PC-9 (cell line): ENCODE data around the gene ADORA1. TPM values are rescaled to one million over a fixed set of nuclear protein-coding genes. Genes with fewer than 3 reads are reported as not detected.

ENCODE experiments used
- BruUV-seq: library from RNA; stranded (reverse); fragments of 400-500 nt; replicated peaks from 2 replicates; lab custom pipeline; 2021; lab: Mats Ljungman, UMichigan
- CTCF ChIA-PET: fragments of 300-600 bp; sonication (Branson Sonifier 250); formaldehyde crosslinking; loops from one replicate; lab custom pipeline; 2022; ENCODE audit warnings: antibody characterized with exemption; lab: Charles Lee
- POLR2A ChIA-PET: fragments of 300-600 bp; sonication (Branson Sonifier 250); formaldehyde crosslinking; loops from one replicate; lab custom pipeline; 2022; ENCODE audit warnings: antibody characterized with exemption; ENCODE audit not compliant: unreplicated experiment; lab: Charles Lee
- DNase-seq, 2 experiments: peaks; one replicate each; pipeline versions ENCODE4 v3.0.0 to v3.0.0-alpha.2; 2015 to 2022; ENCODE audit warnings: mixed read lengths in 1 of 2
- H2AFZ ChIP-seq: fragments of 200-600 bp; sonication (generic); 2 replicates; pipeline ENCODE4 v1.8.1; 2017; ENCODE audit warnings: antibody characterized with exemption
- H3F3A ChIP-seq: fragments of 200-600 bp; sonication (generic); 2 replicates; pipeline ENCODE4 v1.8.1; 2017; ENCODE audit warnings: antibody characterized with exemption, mild to moderate bottlenecking, low read depth; ENCODE audit not compliant: insufficient read depth
- H3K27ac ChIP-seq: fragments of 200-600 bp; sonication (generic); 2 replicates; pipeline ENCODE4 v1.6.1; 2016; ENCODE audit warnings: mixed run types
- H3K27me3 ChIP-seq: fragments of 200-600 bp; sonication (generic); 2 replicates; pipeline ENCODE4 v1.6.1; 2016; ENCODE audit warnings: low read depth, mixed run types; ENCODE audit not compliant: insufficient read depth
- H3K36me3 ChIP-seq: fragments of 200-600 bp; sonication (generic); 2 replicates; pipeline ENCODE4 v1.6.1; 2016; ENCODE audit warnings: low read depth, mixed run types
- H3K4me1 ChIP-seq: fragments of 200-600 bp; sonication (generic); replicated peaks from 2 replicates; pipeline ENCODE4 v1.6.1; 2016; ENCODE audit warnings: mixed run types; ENCODE audit not compliant: insufficient read depth
- H3K4me2 ChIP-seq: fragments of 200-600 bp; sonication (generic); 2 replicates; pipeline ENCODE4 v1.6.1; 2017; ENCODE audit warnings: mixed run types
- H3K4me3 ChIP-seq: fragments of 200-600 bp; sonication (generic); 2 replicates; pipeline ENCODE4 v1.6.1; 2016; ENCODE audit warnings: mixed run types
- H3K79me2 ChIP-seq: fragments of 200-600 bp; sonication (generic); 2 replicates; pipeline ENCODE4 v1.6.1; 2017; ENCODE audit warnings: low read depth, mixed run types
- H3K9me2 ChIP-seq: fragments of 200-600 bp; sonication (generic); 2 replicates; pipeline ENCODE4 v1.8.1; 2017; ENCODE audit warnings: mild to moderate bottlenecking; ENCODE audit not compliant: insufficient read depth
- H3K9me3 ChIP-seq: fragments of 200-600 bp; sonication (generic); 2 replicates; pipeline ENCODE4 v1.8.1; 2016; ENCODE audit warnings: low read depth; ENCODE audit not compliant: insufficient read depth
- H4K20me1 ChIP-seq: fragments of 200-600 bp; sonication (generic); 2 replicates; pipeline ENCODE4 v1.8.1; 2017; ENCODE audit not compliant: insufficient read depth
- EZH2 ChIP-seq: fragments of 200-600 bp; sonication (generic); IDR thresholded peaks from 2 replicates; pipeline ENCODE4 v1.8.0; 2017; ENCODE audit warnings: antibody characterized with exemption, low read depth
- intact Hi-C: fragments of 100-400 bp; cut with micrococcal nuclease; formaldehyde crosslinking; loops from one replicate; pipeline ENCODE4 v1.10.0; 2022; ENCODE audit not compliant: unreplicated experiment
- total RNA-seq: library from RNA; stranded (reverse); gene quantifications from 2 replicates; pipeline ENCODE4 v1.2.3, GENCODE V29; 2021
- TF ChIP-seq, protein P1 (sequence below): fragments of 200-600 bp; sonication (generic); conservative IDR thresholded peaks from 2 replicates; pipeline ENCODE4 v1.6.1; 2017; ENCODE audit warnings: mixed run types, antibody characterized with exemption, mild to moderate bottlenecking, moderate library complexity

Gene ADORA1
- total RNA-seq, 1 experiment from 2014 or later: 8.3 TPM

DNA sequence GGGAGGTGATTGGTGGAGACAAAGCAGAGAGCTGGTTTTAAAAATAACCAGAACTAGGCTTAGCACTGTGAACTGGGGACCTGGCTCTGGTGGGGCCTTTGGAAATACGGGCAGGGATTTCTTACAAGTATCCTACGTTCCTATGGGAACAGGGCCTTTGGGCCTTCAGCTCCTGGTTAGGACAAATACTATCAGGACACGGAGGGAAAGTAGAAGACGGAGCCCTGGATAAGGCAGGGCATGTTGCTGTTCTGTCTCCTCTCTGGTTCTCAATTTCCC, 36.4 kb upstream of the ADORA1 start:
- CTCF ChIA-PET: no interaction called here
- Histone ChIP-seq H4K20me1 (no peaks in the 10 kb centered on the region), H3K4me1 (peaks cover 10% of the 10 kb centered on the region; the same call in 1 of the 2 replicates), H3K4me3 (no peak overlapping the region), H3K36me3 (no peaks in the 10 kb centered on the region), H3K27ac (no peak overlapping the region), H3K9me3 (0 out of 2 replicates have a peak, but pooled peaks cover 19% of the 10 kb centered on the region), H3K9me2 (no peaks in the 10 kb centered on the region), H3K27me3 (no peaks in the 10 kb centered on the region), H3F3A (no peaks in the 10 kb centered on the region), H2AFZ (no peak overlapping the region), H3K4me2 (no peak overlapping the region), H3K79me2 (no peaks in the 10 kb centered on the region)
- POLR2A ChIA-PET: no interaction called here
- DNase-seq: no peak
- intact Hi-C loops: no loop called here
- BruUV-seq: no TSS peak
- TF ChIP-seq, protein P1, sequence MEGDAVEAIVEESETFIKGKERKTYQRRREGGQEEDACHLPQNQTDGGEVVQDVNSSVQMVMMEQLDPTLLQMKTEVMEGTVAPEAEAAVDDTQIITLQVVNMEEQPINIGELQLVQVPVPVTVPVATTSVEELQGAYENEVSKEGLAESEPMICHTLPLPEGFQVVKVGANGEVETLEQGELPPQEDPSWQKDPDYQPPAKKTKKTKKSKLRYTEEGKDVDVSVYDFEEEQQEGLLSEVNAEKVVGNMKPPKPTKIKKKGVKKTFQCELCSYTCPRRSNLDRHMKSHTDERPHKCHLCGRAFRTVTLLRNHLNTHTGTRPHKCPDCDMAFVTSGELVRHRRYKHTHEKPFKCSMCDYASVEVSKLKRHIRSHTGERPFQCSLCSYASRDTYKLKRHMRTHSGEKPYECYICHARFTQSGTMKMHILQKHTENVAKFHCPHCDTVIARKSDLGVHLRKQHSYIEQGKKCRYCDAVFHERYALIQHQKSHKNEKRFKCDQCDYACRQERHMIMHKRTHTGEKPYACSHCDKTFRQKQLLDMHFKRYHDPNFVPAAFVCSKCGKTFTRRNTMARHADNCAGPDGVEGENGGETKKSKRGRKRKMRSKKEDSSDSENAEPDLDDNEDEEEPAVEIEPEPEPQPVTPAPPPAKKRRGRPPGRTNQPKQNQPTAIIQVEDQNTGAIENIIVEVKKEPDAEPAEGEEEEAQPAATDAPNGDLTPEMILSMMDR: no peak
- no peak for TF ChIP-seq EZH2

DNA sequence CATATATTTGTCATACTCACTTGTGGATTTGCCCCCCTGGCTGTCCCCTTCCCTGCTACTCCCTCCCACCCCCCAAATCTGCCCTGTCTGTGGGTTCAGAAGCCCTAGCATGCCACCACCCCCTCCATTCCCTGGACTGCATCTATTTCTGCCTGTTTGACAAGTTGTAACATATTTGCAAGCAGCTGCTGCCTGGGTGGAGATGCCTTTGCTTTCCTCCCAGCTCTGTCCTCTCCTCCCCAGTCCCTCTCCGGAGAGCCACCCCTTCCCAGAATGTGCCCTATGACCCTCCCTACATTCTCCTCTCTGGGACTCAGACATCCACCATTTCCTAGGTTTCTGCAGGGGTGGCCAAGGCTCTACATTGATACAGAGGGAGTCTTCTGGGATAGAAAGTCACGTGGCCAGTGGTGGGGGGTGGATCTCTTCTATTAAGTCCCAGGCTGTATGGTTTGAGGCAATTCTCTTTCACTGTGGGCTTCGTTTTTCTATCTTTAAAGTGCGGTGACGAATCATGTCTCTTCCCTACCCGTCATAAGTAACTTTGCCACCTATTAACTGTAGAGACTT, 35.7 kb upstream of the ADORA1 start:
- no peak overlapping the region for H3K4me2 ChIP-seq
- CTCF ChIA-PET: no interaction called here
- H3K27me3 ChIP-seq: no peaks in the 10 kb centered on the region
- no peaks in the 10 kb centered on the region for H4K20me1 ChIP-seq
- peaks cover 10% of the 10 kb centered on the region; the same call in 1 of the 2 replicates for H3K4me1 ChIP-seq
- no peak overlapping the region for H3K27ac ChIP-seq
- POLR2A ChIA-PET: no interaction called here
- H3K9me3 ChIP-seq: 0 out of 2 replicates have a peak, but pooled peaks cover 20% of the 10 kb centered on the region
- no TSS peak for BruUV-seq
- H2AFZ ChIP-seq: no peak overlapping the region
- no peaks in the 10 kb centered on the region for H3K36me3 ChIP-seq
- no peaks in the 10 kb centered on the region for H3F3A ChIP-seq
- no peak for DNase-seq
- H3K9me2 ChIP-seq: no peaks in the 10 kb centered on the region
- intact Hi-C loops: no loop called here
- TF ChIP-seq, protein P1: no peak
- no peak for TF ChIP-seq EZH2
- H3K4me3 ChIP-seq: no peak overlapping the region
- no peaks in the 10 kb centered on the region for H3K79me2 ChIP-seq

DNA sequence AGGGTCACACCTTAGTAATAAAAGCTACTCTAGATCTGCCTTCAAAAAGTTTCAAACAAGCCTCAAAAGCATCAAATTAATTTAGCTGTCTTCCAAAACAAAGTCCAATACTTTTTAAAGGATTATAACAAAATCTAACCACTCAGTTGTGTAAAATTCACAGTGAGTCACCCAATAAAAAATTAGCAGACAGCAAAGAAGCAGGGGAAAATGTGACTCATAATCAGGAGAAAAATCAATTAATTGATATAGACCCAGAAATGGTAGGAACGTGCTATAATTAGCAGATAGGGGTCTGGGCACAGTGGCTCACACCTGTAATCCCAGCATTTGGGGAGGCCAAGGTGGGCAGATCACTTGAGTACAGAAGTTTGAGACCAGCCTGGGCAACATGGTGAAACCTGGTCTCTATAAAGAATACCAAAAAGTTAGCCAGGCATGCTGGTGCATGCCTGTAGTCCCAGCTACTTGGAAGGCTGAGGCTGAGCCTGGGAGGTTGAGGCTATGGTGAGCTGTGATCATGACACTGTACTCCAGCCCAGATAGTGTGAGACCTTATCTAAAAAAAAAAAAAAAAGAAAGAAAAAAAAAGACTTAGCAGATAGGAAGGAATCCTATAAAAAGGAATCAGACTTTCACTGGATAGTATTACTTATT, 33.6 kb upstream of the ADORA1 start:
- Histone ChIP-seq H3K27me3 (no peaks in the 10 kb centered on the region), H3K4me2 (no peak overlapping the region), H3K36me3 (no peaks in the 10 kb centered on the region), H3K4me3 (no peak overlapping the region), H3K79me2 (no peaks in the 10 kb centered on the region), H4K20me1 (no peaks in the 10 kb centered on the region), H3K4me1 (peaks cover 9% of the 10 kb centered on the region; the same call in 1 of the 2 replicates), H2AFZ (no peak overlapping the region), H3F3A (no peaks in the 10 kb centered on the region), H3K9me3 (0 out of 2 replicates have a peak, but pooled peaks cover 20% of the 10 kb centered on the region), H3K27ac (no peak overlapping the region), H3K9me2 (no peaks in the 10 kb centered on the region)
- TF ChIP-seq, protein P1: no peak
- no peak for TF ChIP-seq EZH2
- POLR2A ChIA-PET: no interaction called here
- intact Hi-C loops: no loop called here
- no TSS peak for BruUV-seq
- CTCF ChIA-PET: no interaction called here
- no peak for DNase-seq
